ENCODE measurements around the gene R3HDM1.
A peak's percentile ranks its signal among the peaks of the same experiment; 100 is the strongest.
"Not testable (repeated sequence)": the region's sequence is repeated elsewhere in the genome, so short reads cannot be mapped to it uniquely, and the experiment has no call there.

Gene R3HDM1

GRCh38 chr2:135531231-135532197 is at the start of gene R3HDM1:
Gene R3HDM1, plus strand, starts transcription at chr2:135531484. Its CDS starts 73,362 bp downstream, at chr2:135604846.
- ATAC-seq, result peak; percentile 85 to 87

- no peak for ATAC-seq
Observed at GRCh38 chr2:135485441-135485840, 45.8 kb upstream of the R3HDM1 start.

GRCh38 chr2:135490376-135490775 is 40.9 kb upstream of the R3HDM1 start:
- no peak for ATAC-seq

GRCh38 chr2:135494503-135494902 is 36.8 kb upstream of the R3HDM1 start:
- ATAC-seq, result no peak

- no peak for ATAC-seq
Observed at GRCh38 chr2:135494917-135495316, 36.4 kb upstream of the R3HDM1 start.

- not testable (repeated sequence) for ATAC-seq
Observed at GRCh38 chr2:135498588-135498987, 32.7 kb upstream of the R3HDM1 start.

GRCh38 chr2:135504811-135505210 is 26.5 kb upstream of the R3HDM1 start:
- no peak for ATAC-seq

- ATAC-seq, result no peak
Observed at GRCh38 chr2:135510577-135510976, 20.7 kb upstream of the R3HDM1 start.

GRCh38 chr2:135512099-135512498 is 19.2 kb upstream of the R3HDM1 start:
- no peak for ATAC-seq

- ATAC-seq, result no peak
Observed at GRCh38 chr2:135525786-135526185, 5.5 kb upstream of the R3HDM1 start.

- ATAC-seq, result no peak
Observed at GRCh38 chr2:135528006-135528405, 3.3 kb upstream of the R3HDM1 start.

- ATAC-seq, result peak; percentile 75 to 81
Observed at GRCh38 chr2:135530313-135531230, 712 bp upstream of the R3HDM1 start, which contains the start of gene ZRANB3. Gene ZRANB3, minus strand, starts transcription at chr2:135531218.

- ATAC-seq, result no peak
Observed at GRCh38 chr2:135532581-135532980, 1.3 kb downstream of the R3HDM1 start.

GRCh38 chr2:135533545-135533944 is 2.3 kb downstream of the R3HDM1 start:
- not testable (repeated sequence) for ATAC-seq

GRCh38 chr2:135546436-135546835 is 15.2 kb downstream of the R3HDM1 start:
- ATAC-seq, result peak; percentile 41 to 58

- ATAC-seq, result no peak
Observed at GRCh38 chr2:135547311-135547710, 16.0 kb downstream of the R3HDM1 start.

GRCh38 chr2:135551356-135551755 is 20.1 kb downstream of the R3HDM1 start:
- no peak for ATAC-seq

- no peak for ATAC-seq
Observed at GRCh38 chr2:135552887-135553286, 21.6 kb downstream of the R3HDM1 start.

- no peak for ATAC-seq
Observed at GRCh38 chr2:135555311-135555710, 24.0 kb downstream of the R3HDM1 start.

- no peak for ATAC-seq
Observed at GRCh38 chr2:135557530-135557929, 26.2 kb downstream of the R3HDM1 start.

GRCh38 chr2:135561925-135562324 is 30.6 kb downstream of the R3HDM1 start:
- ATAC-seq, result no peak

- peak; percentile 53 to 64 for ATAC-seq
Observed at GRCh38 chr2:135563793-135564192, 32.5 kb downstream of the R3HDM1 start.

GRCh38 chr2:135570884-135571283 is 39.6 kb downstream of the R3HDM1 start:
- no peak for ATAC-seq

Measured in activated CD4-positive, CD25-positive, alpha-beta regulatory T cell treated with anti-CD3 and anti-CD28 coated beads, Interleukin-2, amount 50 U/mL, for 24 hours (primary cell).